ENCODE results near the gene STK10.

STK10 gene

GRCh38 chr5:172188033-172188892 lies at the start of gene STK10:
STK10 (minus strand) TSS chr5:172188224; CDS start chr5:172188042, 182 bp downstream.
- H3K9ac ChIP-seq (ENCODE audit: low read depth in 1 of 2, low read length in 2 of 2) = peak within 1 kb of the TSS; percentile 91 to 93
- no peaks in the 10 kb centered on the region for H3K27me3 ChIP-seq (ENCODE audit: control insufficient read depth in 2 of 2, insufficient read depth in 2 of 2, low read length in 2 of 2)
- no peaks in the 10 kb centered on the region for H3K36me3 ChIP-seq (ENCODE audit: control insufficient read depth in 2 of 2, insufficient read depth in 2 of 2, low read length in 2 of 2)
- peak within 1 kb of the TSS; percentile 89 to 92 for H3K4me3 ChIP-seq (ENCODE audit: low read length in 2 of 2)
- H3K27ac ChIP-seq (ENCODE audit: low read depth in 2 of 2, low read length in 2 of 2) = peak within 1 kb of the TSS; percentile 91 to 95
- no peaks in the 10 kb centered on the region for H3K9me3 ChIP-seq (ENCODE audit: control insufficient read depth in 2 of 2, low read length in 2 of 2)
- H3K4me1 ChIP-seq (ENCODE audit: control insufficient read depth in 2 of 2, insufficient read depth in 2 of 2, low read length in 2 of 2) = peaks cover 10 to 18% of the 10 kb centered on the region in 2 donors

- H3K36me3 ChIP-seq (ENCODE audit: control insufficient read depth in 2 of 2, insufficient read depth in 2 of 2, low read length in 2 of 2) = peaks cover 0 to 5% of the 10 kb centered on the region in 2 donors
- no peaks in the 10 kb centered on the region for H3K27me3 ChIP-seq (ENCODE audit: control insufficient read depth in 2 of 2, insufficient read depth in 2 of 2, low read length in 2 of 2)
- H3K9ac ChIP-seq (ENCODE audit: low read depth in 1 of 2, low read length in 2 of 2) = no peak overlapping the region
- H3K4me3 ChIP-seq (ENCODE audit: low read length in 2 of 2) = peak overlapping the region; percentile 13 to 22
- H3K9me3 ChIP-seq (ENCODE audit: control insufficient read depth in 2 of 2, low read length in 2 of 2) = no peaks in the 10 kb centered on the region
- peaks cover 22% of the 10 kb centered on the region in 2 donors for H3K4me1 ChIP-seq (ENCODE audit: control insufficient read depth in 2 of 2, insufficient read depth in 2 of 2, low read length in 2 of 2)
- peak overlapping the region; percentile 63 to 69 for H3K27ac ChIP-seq (ENCODE audit: low read depth in 2 of 2, low read length in 2 of 2)
Measured at GRCh38 chr5:172235827-172236736, 48.1 kb upstream of the STK10 start.

- H3K4me3 ChIP-seq (ENCODE audit: low read length in 2 of 2) = peak overlapping the region; percentile 20 to 48
- peak overlapping the region; percentile 63 to 69 for H3K27ac ChIP-seq (ENCODE audit: low read depth in 2 of 2, low read length in 2 of 2)
- H3K9me3 ChIP-seq (ENCODE audit: control insufficient read depth in 2 of 2, low read length in 2 of 2) = no peaks in the 10 kb centered on the region
- peaks cover 22% of the 10 kb centered on the region in 2 donors for H3K4me1 ChIP-seq (ENCODE audit: control insufficient read depth in 2 of 2, insufficient read depth in 2 of 2, low read length in 2 of 2)
- no peak overlapping the region for H3K9ac ChIP-seq (ENCODE audit: low read depth in 1 of 2, low read length in 2 of 2)
- no peaks in the 10 kb centered on the region for H3K27me3 ChIP-seq (ENCODE audit: control insufficient read depth in 2 of 2, insufficient read depth in 2 of 2, low read length in 2 of 2)
- peaks cover 0 to 8% of the 10 kb centered on the region in 2 donors for H3K36me3 ChIP-seq (ENCODE audit: control insufficient read depth in 2 of 2, insufficient read depth in 2 of 2, low read length in 2 of 2)
Measured at GRCh38 chr5:172235132-172235780, 47.2 kb upstream of the STK10 start.

- H3K36me3 ChIP-seq (ENCODE audit: control insufficient read depth in 2 of 2, insufficient read depth in 2 of 2, low read length in 2 of 2) = peaks cover 0 to 12% of the 10 kb centered on the region in 2 donors
- peaks cover 22% of the 10 kb centered on the region in 2 donors for H3K4me1 ChIP-seq (ENCODE audit: control insufficient read depth in 2 of 2, insufficient read depth in 2 of 2, low read length in 2 of 2)
- no peak overlapping the region for H3K9ac ChIP-seq (ENCODE audit: low read depth in 1 of 2, low read length in 2 of 2)
- no peak overlapping the region for H3K27ac ChIP-seq (ENCODE audit: low read depth in 2 of 2, low read length in 2 of 2)
- no peak overlapping the region for H3K4me3 ChIP-seq (ENCODE audit: low read length in 2 of 2)
- H3K9me3 ChIP-seq (ENCODE audit: control insufficient read depth in 2 of 2, low read length in 2 of 2) = no peaks in the 10 kb centered on the region
- H3K27me3 ChIP-seq (ENCODE audit: control insufficient read depth in 2 of 2, insufficient read depth in 2 of 2, low read length in 2 of 2) = no peaks in the 10 kb centered on the region
Measured at GRCh38 chr5:172234031-172234430, 46.0 kb upstream of the STK10 start.

GRCh38 chr5:172229904-172230303 lies 41.9 kb upstream of the STK10 start:
- Histone ChIP-seq H3K27ac (ENCODE audit: low read depth in 2 of 2, low read length in 2 of 2) (no peak overlapping the region), H3K9me3 (ENCODE audit: control insufficient read depth in 2 of 2, low read length in 2 of 2) (no peaks in the 10 kb centered on the region), H3K36me3 (ENCODE audit: control insufficient read depth in 2 of 2, insufficient read depth in 2 of 2, low read length in 2 of 2) (peaks cover 3 to 12% of the 10 kb centered on the region in 2 donors), H3K4me1 (ENCODE audit: control insufficient read depth in 2 of 2, insufficient read depth in 2 of 2, low read length in 2 of 2) (peaks cover 0 to 5% of the 10 kb centered on the region in 2 donors), H3K9ac (ENCODE audit: low read depth in 1 of 2, low read length in 2 of 2) (no peak overlapping the region), H3K27me3 (ENCODE audit: control insufficient read depth in 2 of 2, insufficient read depth in 2 of 2, low read length in 2 of 2) (no peaks in the 10 kb centered on the region), H3K4me3 (ENCODE audit: low read length in 2 of 2) (no peak overlapping the region)

- Histone ChIP-seq H3K27me3 (ENCODE audit: control insufficient read depth in 2 of 2, insufficient read depth in 2 of 2, low read length in 2 of 2) (no peaks in the 10 kb centered on the region), H3K9ac (ENCODE audit: low read depth in 1 of 2, low read length in 2 of 2) (no peak overlapping the region), H3K9me3 (ENCODE audit: control insufficient read depth in 2 of 2, low read length in 2 of 2) (no peaks in the 10 kb centered on the region), H3K4me3 (ENCODE audit: low read length in 2 of 2) (no peak overlapping the region), H3K4me1 (ENCODE audit: control insufficient read depth in 2 of 2, insufficient read depth in 2 of 2, low read length in 2 of 2) (no peaks in the 10 kb centered on the region), H3K36me3 (ENCODE audit: control insufficient read depth in 2 of 2, insufficient read depth in 2 of 2, low read length in 2 of 2) (peaks cover 3 to 11% of the 10 kb centered on the region in 2 donors), H3K27ac (ENCODE audit: low read depth in 2 of 2, low read length in 2 of 2) (no peak overlapping the region)
Measured at GRCh38 chr5:172224996-172225395, 37.0 kb upstream of the STK10 start.

- Histone ChIP-seq H3K36me3 (ENCODE audit: control insufficient read depth in 2 of 2, insufficient read depth in 2 of 2, low read length in 2 of 2) (peaks cover 3 to 9% of the 10 kb centered on the region in 2 donors), H3K4me1 (ENCODE audit: control insufficient read depth in 2 of 2, insufficient read depth in 2 of 2, low read length in 2 of 2) (no peaks in the 10 kb centered on the region), H3K27ac (ENCODE audit: low read depth in 2 of 2, low read length in 2 of 2) (no peak overlapping the region), H3K4me3 (ENCODE audit: low read length in 2 of 2) (no peak overlapping the region), H3K9me3 (ENCODE audit: control insufficient read depth in 2 of 2, low read length in 2 of 2) (no peaks in the 10 kb centered on the region), H3K27me3 (ENCODE audit: control insufficient read depth in 2 of 2, insufficient read depth in 2 of 2, low read length in 2 of 2) (no peaks in the 10 kb centered on the region), H3K9ac (ENCODE audit: low read depth in 1 of 2, low read length in 2 of 2) (no peak overlapping the region)
Measured at GRCh38 chr5:172223901-172224873, 36.2 kb upstream of the STK10 start.

- Histone ChIP-seq H3K9ac (ENCODE audit: low read depth in 1 of 2, low read length in 2 of 2) (no peak overlapping the region), H3K36me3 (ENCODE audit: control insufficient read depth in 2 of 2, insufficient read depth in 2 of 2, low read length in 2 of 2) (peaks cover 0 to 9% of the 10 kb centered on the region in 2 donors), H3K27me3 (ENCODE audit: control insufficient read depth in 2 of 2, insufficient read depth in 2 of 2, low read length in 2 of 2) (no peaks in the 10 kb centered on the region), H3K27ac (ENCODE audit: low read depth in 2 of 2, low read length in 2 of 2) (no peak overlapping the region), H3K4me3 (ENCODE audit: low read length in 2 of 2) (no peak overlapping the region), H3K9me3 (ENCODE audit: control insufficient read depth in 2 of 2, low read length in 2 of 2) (no peaks in the 10 kb centered on the region), H3K4me1 (ENCODE audit: control insufficient read depth in 2 of 2, insufficient read depth in 2 of 2, low read length in 2 of 2) (no peaks in the 10 kb centered on the region)
Measured at GRCh38 chr5:172219296-172219695, 31.3 kb upstream of the STK10 start.

GRCh38 chr5:172216345-172216744 lies 28.3 kb upstream of the STK10 start:
- Histone ChIP-seq H3K4me1 (ENCODE audit: control insufficient read depth in 2 of 2, insufficient read depth in 2 of 2, low read length in 2 of 2) (no peaks in the 10 kb centered on the region), H3K36me3 (ENCODE audit: control insufficient read depth in 2 of 2, insufficient read depth in 2 of 2, low read length in 2 of 2) (peaks cover 8 to 9% of the 10 kb centered on the region in 2 donors), H3K27me3 (ENCODE audit: control insufficient read depth in 2 of 2, insufficient read depth in 2 of 2, low read length in 2 of 2) (no peaks in the 10 kb centered on the region), H3K27ac (ENCODE audit: low read depth in 2 of 2, low read length in 2 of 2) (no peak overlapping the region), H3K9me3 (ENCODE audit: control insufficient read depth in 2 of 2, low read length in 2 of 2) (no peaks in the 10 kb centered on the region), H3K4me3 (ENCODE audit: low read length in 2 of 2) (no peak overlapping the region), H3K9ac (ENCODE audit: low read depth in 1 of 2, low read length in 2 of 2) (no peak overlapping the region)

Data from mucosa of rectum (tissue), 2 donors.